Stimulated activated naive B cell treated with anti-CD40 and anti-IgM and Interleukin-4, amounts not matched to agents 10 μg/mL and 1 μg/mL and 100 μg/mL, for 72 hours (primary cell): Measurements from ENCODE around the gene PPP1R16B.
"Not testable (repeated sequence)": the region's sequence is repeated elsewhere in the genome, so short reads cannot be mapped to it uniquely, and the experiment has no call there.

Experiments used
- ATAC-seq, 2 donors: fragments of 150-1000 bp; cut with Tn5 transposase; replicated peaks; 2 replicates each; pipeline ENCODE4 v1.10.0; 2021; ENCODE audit warnings: moderate library complexity in 1 of 2
- DNase-seq: peaks from one replicate; pipeline ENCODE4 v3.0.0; 2021
- H3K27ac Mint-ChIP-seq: one replicate; pipeline ENCODE4 v1.8.0; 2022; ENCODE audit warnings: mild to moderate bottlenecking, mixed read lengths
- H3K27me3 Mint-ChIP-seq, 2 donors: one replicate each; pipeline ENCODE4 v1.8.0; 2022; ENCODE audit warnings: mixed read lengths in 2 of 2
- H3K36me3 Mint-ChIP-seq, 2 donors: one replicate each; pipeline ENCODE4 v1.8.0; 2022; ENCODE audit warnings: mixed read lengths in 2 of 2, mild to moderate bottlenecking in 1 of 2
- H3K4me1 Mint-ChIP-seq, 2 donors: one replicate each; pipeline ENCODE4 v1.8.0; 2022; ENCODE audit warnings: mixed read lengths in 2 of 2, mild to moderate bottlenecking in 1 of 2
- H3K4me3 Mint-ChIP-seq, 2 donors: one replicate each; pipeline ENCODE4 v1.8.0; 2022; ENCODE audit warnings: mild to moderate bottlenecking in 2 of 2, mixed read lengths in 2 of 2, moderate library complexity in 1 of 2
- H3K9me3 Mint-ChIP-seq, 2 donors: one replicate each; pipeline ENCODE4 v1.8.0; 2022; ENCODE audit warnings: mixed read lengths in 2 of 2, mild to moderate bottlenecking in 1 of 2

PPP1R16B gene

GRCh38 chr20:38859857-38860256, 54.4 kb downstream of the PPP1R16B start:
- not testable (repeated sequence) for H3K27me3 Mint-ChIP-seq, DNase-seq, H3K27ac Mint-ChIP-seq, H3K9me3 Mint-ChIP-seq, H3K4me3 Mint-ChIP-seq, ATAC-seq
- Mint-ChIP-seq H3K36me3 (peaks cover 25 to 58% of the 10 kb centered on the region in 2 donors), H3K4me1 (peaks cover 73 to 97% of the 10 kb centered on the region in 2 donors)

GRCh38 chr20:38861071-38861401, 55.5 kb downstream of the PPP1R16B start:
- DNase-seq (no peak), ATAC-seq (no peak)
- H3K4me1 Mint-ChIP-seq, result peaks cover 69 to 95% of the 10 kb centered on the region in 2 donors
- H3K36me3 Mint-ChIP-seq, result peaks cover 23 to 48% of the 10 kb centered on the region in 2 donors
- H3K9me3 Mint-ChIP-seq, result no peaks in the 10 kb centered on the region
- peak overlapping the region; percentile 94 for H3K27ac Mint-ChIP-seq
- peak overlapping the region in 1 of 2 donors; percentile 43 for H3K4me3 Mint-ChIP-seq
- no peaks in the 10 kb centered on the region for H3K27me3 Mint-ChIP-seq

- Mint-ChIP-seq H3K36me3 (peaks cover 16 to 46% of the 10 kb centered on the region in 2 donors), H3K9me3 (no peaks in the 10 kb centered on the region), H3K4me3 (peak overlapping the region; percentile 39 to 69), H3K27me3 (no peaks in the 10 kb centered on the region), H3K4me1 (peaks cover 65 to 95% of the 10 kb centered on the region in 2 donors), H3K27ac (peak overlapping the region; percentile 94)
- no peak for ATAC-seq
- DNase-seq, result no peak
Observed at GRCh38 chr20:38862226-38862625, 56.7 kb downstream of the PPP1R16B start.

DNA sequence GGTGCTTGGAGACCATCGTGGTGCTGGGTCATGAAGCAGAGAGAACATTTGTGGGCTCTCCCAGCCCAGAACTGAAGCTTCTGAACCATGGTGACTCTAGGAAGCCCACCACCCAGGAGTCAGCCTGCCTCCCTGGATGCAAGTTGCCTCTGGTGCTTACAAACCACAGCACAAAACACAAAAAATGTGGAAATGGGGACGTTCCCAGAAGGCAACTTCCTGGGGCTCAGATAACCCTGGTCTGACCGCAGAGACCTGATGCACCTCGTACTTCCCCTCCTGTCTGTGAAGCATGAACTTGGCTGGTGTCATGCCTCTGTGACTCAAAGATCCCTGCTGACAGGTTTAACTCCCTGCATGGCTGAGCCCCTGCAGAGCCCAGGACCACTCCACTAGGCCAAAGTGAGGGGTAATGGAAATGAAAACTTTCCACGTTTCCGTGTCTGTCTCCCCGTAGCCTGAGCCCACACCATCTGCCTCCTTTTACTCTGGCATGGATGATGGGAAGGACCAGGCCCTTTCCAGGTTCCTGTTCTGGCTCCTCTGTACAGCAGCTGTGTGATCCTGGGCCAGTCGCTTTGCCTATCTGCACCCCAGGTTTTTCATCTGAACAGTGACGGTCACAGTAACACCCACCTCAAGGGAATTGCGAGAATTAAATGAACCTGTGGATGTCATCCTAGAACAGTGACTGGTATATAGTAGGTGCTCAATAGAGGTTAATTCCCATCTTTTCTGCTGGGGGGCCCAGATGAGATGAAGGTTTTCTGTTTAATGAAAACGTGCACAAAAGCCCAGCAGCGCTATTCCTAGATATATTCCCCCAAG, 57.7 kb downstream of the PPP1R16B start:
- H3K36me3 Mint-ChIP-seq, result peaks cover 24 to 48% of the 10 kb centered on the region in 2 donors
- peak overlapping the region; percentile 39 to 69 for H3K4me3 Mint-ChIP-seq
- ATAC-seq (peak; percentile 93 to 95), DNase-seq (peak; percentile 68)
- H3K27ac Mint-ChIP-seq, result peak overlapping the region; percentile 94
- H3K4me1 Mint-ChIP-seq, result peaks cover 65 to 95% of the 10 kb centered on the region in 2 donors
- H3K27me3 Mint-ChIP-seq, result no peaks in the 10 kb centered on the region
- H3K9me3 Mint-ChIP-seq, result no peaks in the 10 kb centered on the region

GRCh38 chr20:38864662-38865061, 59.2 kb downstream of the PPP1R16B start:
- no peak for ATAC-seq
- Mint-ChIP-seq H3K36me3 (peaks cover 29 to 45% of the 10 kb centered on the region in 2 donors), H3K4me3 (peak overlapping the region in 1 of 2 donors; percentile 19), H3K4me1 (peaks cover 57 to 85% of the 10 kb centered on the region in 2 donors), H3K27ac (peak overlapping the region; percentile 94), H3K9me3 (no peaks in the 10 kb centered on the region), H3K27me3 (no peaks in the 10 kb centered on the region)
- DNase-seq, result no peak

- H3K36me3 Mint-ChIP-seq, result peaks cover 26 to 44% of the 10 kb centered on the region in 2 donors
- no peaks in the 10 kb centered on the region for H3K9me3 Mint-ChIP-seq
- H3K27ac Mint-ChIP-seq, result peak overlapping the region; percentile 72
- H3K27me3 Mint-ChIP-seq, result no peaks in the 10 kb centered on the region
- H3K4me3 Mint-ChIP-seq, result no peak overlapping the region
- DNase-seq (no peak), ATAC-seq (no peak)
- peaks cover 57 to 85% of the 10 kb centered on the region in 2 donors for H3K4me1 Mint-ChIP-seq
Observed at GRCh38 chr20:38866265-38867061, 61.0 kb downstream of the PPP1R16B start.

DNA sequence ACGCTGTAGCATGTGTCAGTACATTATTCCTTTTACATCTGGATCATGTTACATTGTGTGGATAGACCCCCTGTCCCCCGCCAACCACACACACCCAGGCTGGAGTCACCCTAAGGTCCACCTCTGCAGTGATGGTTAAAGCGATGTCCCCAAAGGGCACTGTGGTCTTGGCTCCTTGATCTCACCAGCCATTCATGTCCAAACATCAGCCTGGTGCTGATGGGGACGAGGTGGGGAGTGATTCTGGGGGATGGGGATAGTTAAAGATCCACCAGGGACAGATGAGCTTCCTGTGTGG, 61.5 kb downstream of the PPP1R16B start:
- H3K4me1 Mint-ChIP-seq, result peaks cover 56 to 84% of the 10 kb centered on the region in 2 donors
- H3K27ac Mint-ChIP-seq, result peak overlapping the region; percentile 72
- DNase-seq (no peak), ATAC-seq (no peak)
- H3K27me3 Mint-ChIP-seq, result no peaks in the 10 kb centered on the region
- H3K36me3 Mint-ChIP-seq, result peaks cover 28 to 42% of the 10 kb centered on the region in 2 donors
- H3K9me3 Mint-ChIP-seq, result no peaks in the 10 kb centered on the region
- no peak overlapping the region for H3K4me3 Mint-ChIP-seq

- no peaks in the 10 kb centered on the region for H3K27me3 Mint-ChIP-seq
- H3K9me3 Mint-ChIP-seq, result no peaks in the 10 kb centered on the region
- no peak for ATAC-seq
- peaks cover 65 to 86% of the 10 kb centered on the region in 2 donors for H3K4me1 Mint-ChIP-seq
- peak overlapping the region; percentile 3 to 49 for H3K4me3 Mint-ChIP-seq
- H3K27ac Mint-ChIP-seq, result peak overlapping the region; percentile 53
- no peak for DNase-seq
- peaks cover 28 to 43% of the 10 kb centered on the region in 2 donors for H3K36me3 Mint-ChIP-seq
Observed at GRCh38 chr20:38870733-38871559, 65.4 kb downstream of the PPP1R16B start.

- H3K4me1 Mint-ChIP-seq, result peaks cover 66 to 86% of the 10 kb centered on the region in 2 donors
- no peak for ATAC-seq
- peaks cover 28 to 43% of the 10 kb centered on the region in 2 donors for H3K36me3 Mint-ChIP-seq
- DNase-seq, result no peak
- no peaks in the 10 kb centered on the region for H3K9me3 Mint-ChIP-seq
- H3K4me3 Mint-ChIP-seq, result peak overlapping the region; percentile 3 to 49
- peak overlapping the region; percentile 53 for H3K27ac Mint-ChIP-seq
- no peaks in the 10 kb centered on the region for H3K27me3 Mint-ChIP-seq
Observed at GRCh38 chr20:38871560-38871953, 66.1 kb downstream of the PPP1R16B start.

GRCh38 chr20:38872036-38872435, 66.5 kb downstream of the PPP1R16B start:
- Mint-ChIP-seq H3K27ac (peak overlapping the region; percentile 98), H3K9me3 (no peaks in the 10 kb centered on the region), H3K36me3 (peaks cover 28 to 39% of the 10 kb centered on the region in 2 donors), H3K4me3 (peak overlapping the region; percentile 56 to 62), H3K4me1 (peaks cover 64 to 86% of the 10 kb centered on the region in 2 donors), H3K27me3 (no peaks in the 10 kb centered on the region)
- no peak for ATAC-seq
- no peak for DNase-seq

- no peak for ATAC-seq
- peaks cover 66 to 86% of the 10 kb centered on the region in 2 donors for H3K4me1 Mint-ChIP-seq
Observed at GRCh38 chr20:38872491-38873049, 67.1 kb downstream of the PPP1R16B start.

GRCh38 chr20:38873050-38873581, 67.6 kb downstream of the PPP1R16B start:
- Mint-ChIP-seq H3K9me3 (no peaks in the 10 kb centered on the region), H3K36me3 (peaks cover 26 to 40% of the 10 kb centered on the region in 2 donors), H3K27ac (peak overlapping the region; percentile 98), H3K27me3 (no peaks in the 10 kb centered on the region), H3K4me3 (peak overlapping the region; percentile 66 to 75), H3K4me1 (peaks cover 64 to 86% of the 10 kb centered on the region in 2 donors)
- ATAC-seq (peak; percentile 78 to 80), DNase-seq (peak; percentile 82)

More at GRCh38 chr20:38872491-38873049, 67.1 kb downstream of the PPP1R16B start:
- Mint-ChIP-seq H3K9me3 (no peaks in the 10 kb centered on the region), H3K4me3 (peak overlapping the region; percentile 66 to 75), H3K27ac (peak overlapping the region; percentile 98), H3K27me3 (no peaks in the 10 kb centered on the region), H3K36me3 (peaks cover 28 to 39% of the 10 kb centered on the region in 2 donors)
- no peak for DNase-seq

- Mint-ChIP-seq H3K27ac (peak overlapping the region; percentile 98), H3K4me1 (peaks cover 72 to 97% of the 10 kb centered on the region in 2 donors), H3K36me3 (peaks cover 20 to 38% of the 10 kb centered on the region in 2 donors), H3K4me3 (peak overlapping the region; percentile 31 to 75), H3K27me3 (no peaks in the 10 kb centered on the region), H3K9me3 (no peaks in the 10 kb centered on the region)
- ATAC-seq (no peak), DNase-seq (no peak)
Observed at GRCh38 chr20:38874460-38875174, 69.1 kb downstream of the PPP1R16B start.
